Prostate gland (tissue), 2 donors: Measurements from ENCODE around the gene LRRC4B.

ENCODE experiments used
- POLR2A ChIP-seq: fragments of 450-650 bp; IDR thresholded peaks from one replicate; pipeline ENCODE4 v1.6.1; 2016; ENCODE audit warnings: antibody characterized with exemption, mild to moderate bottlenecking
- POLR2AphosphoS5 ChIP-seq: sonication (generic); formaldehyde crosslinking; IDR thresholded peaks from one replicate; pipeline ENCODE4 v1.6.1; 2017; ENCODE audit warnings: antibody characterized with exemption
- TF ChIP-seq, protein P1 (sequence below), 4 experiments: fragments of 200-600 bp in 2 of 4; fragments of 450-650 bp in 2 of 4; sonication (generic) in 2 of 4; IDR thresholded peaks; 1 replicate in 3 of 4; 2 replicates in 1 of 4; pipeline ENCODE4 v1.5.1; 2016 to 2019; ENCODE audit warnings: antibody characterized with exemption in 4 of 4, mild to moderate bottlenecking in 2 of 4, moderate library complexity in 2 of 4

DNA sequence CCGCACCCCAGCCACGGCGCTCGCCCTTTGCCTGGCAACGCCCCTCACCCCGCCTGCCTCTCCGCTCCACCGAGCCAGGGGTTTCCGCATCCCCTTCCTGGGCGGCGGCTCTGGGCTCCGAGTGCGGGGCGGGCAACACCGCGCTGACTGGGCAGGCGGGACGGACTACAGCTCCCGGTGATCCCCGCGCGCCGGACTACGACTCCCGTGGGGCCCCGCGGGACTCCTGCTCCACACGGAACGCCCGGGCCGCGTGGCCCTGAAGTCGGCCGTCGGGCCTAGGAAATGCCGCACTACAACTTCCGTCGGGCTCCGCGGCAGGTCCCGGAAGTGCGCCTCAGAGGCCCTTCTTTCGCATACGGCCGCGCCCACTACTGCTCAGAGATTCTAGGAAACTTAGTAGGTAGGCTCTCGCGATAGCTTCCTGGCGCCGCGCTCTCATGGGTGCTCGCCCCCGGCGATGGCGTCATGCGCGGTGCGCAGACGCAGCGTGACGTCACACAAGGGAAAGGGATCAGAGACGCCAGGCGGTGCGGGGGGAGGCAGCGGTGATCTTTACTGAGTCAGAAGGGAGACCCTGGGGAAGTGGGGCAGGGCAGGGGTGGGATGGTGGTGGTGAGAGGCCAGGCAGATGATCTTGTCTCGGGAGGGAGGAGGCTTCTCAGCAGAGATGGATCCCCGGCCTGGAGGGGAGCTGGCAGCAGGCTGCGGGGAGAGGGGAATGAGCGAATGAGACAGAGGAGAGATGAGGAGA, 57.0 kb downstream of the LRRC4B start, which contains the start of gene JOSD2:
- TF ChIP-seq, protein P1, sequence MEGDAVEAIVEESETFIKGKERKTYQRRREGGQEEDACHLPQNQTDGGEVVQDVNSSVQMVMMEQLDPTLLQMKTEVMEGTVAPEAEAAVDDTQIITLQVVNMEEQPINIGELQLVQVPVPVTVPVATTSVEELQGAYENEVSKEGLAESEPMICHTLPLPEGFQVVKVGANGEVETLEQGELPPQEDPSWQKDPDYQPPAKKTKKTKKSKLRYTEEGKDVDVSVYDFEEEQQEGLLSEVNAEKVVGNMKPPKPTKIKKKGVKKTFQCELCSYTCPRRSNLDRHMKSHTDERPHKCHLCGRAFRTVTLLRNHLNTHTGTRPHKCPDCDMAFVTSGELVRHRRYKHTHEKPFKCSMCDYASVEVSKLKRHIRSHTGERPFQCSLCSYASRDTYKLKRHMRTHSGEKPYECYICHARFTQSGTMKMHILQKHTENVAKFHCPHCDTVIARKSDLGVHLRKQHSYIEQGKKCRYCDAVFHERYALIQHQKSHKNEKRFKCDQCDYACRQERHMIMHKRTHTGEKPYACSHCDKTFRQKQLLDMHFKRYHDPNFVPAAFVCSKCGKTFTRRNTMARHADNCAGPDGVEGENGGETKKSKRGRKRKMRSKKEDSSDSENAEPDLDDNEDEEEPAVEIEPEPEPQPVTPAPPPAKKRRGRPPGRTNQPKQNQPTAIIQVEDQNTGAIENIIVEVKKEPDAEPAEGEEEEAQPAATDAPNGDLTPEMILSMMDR (IDR thresholded peaks at IDR 0.05) = peak in 1 of 4 experiments; percentile 41
- TF ChIP-seq POLR2A (peak; percentile 61), POLR2AphosphoS5 (peak; percentile 98)
